SK-N-SH treated with all-trans-retinoic acid at 6 μM for 48 hours (cell line): ENCODE measurements around the gene ME2.

Source experiments
- ATAC-seq: fragments of 200-7000 bp; cut with Tn5 transposase; 3 replicates; pipeline ENCODE4 v1.9.1; 2020; ENCODE audit warnings: mild to moderate bottlenecking, moderate library complexity
- ARNTL ChIP-seq: fragments of 450-650 bp; formaldehyde crosslinking; IDR thresholded peaks from 2 replicates; pipeline ENCODE4 v1.5.0; 2020; ENCODE audit warnings: low read depth, mild to moderate bottlenecking, moderate library complexity, borderline replicate concordance
- BACH2 ChIP-seq: fragments of 250-450 bp; sonication (Bioruptor Pico); IDR thresholded peaks from 2 replicates; pipeline ENCODE4 v1.9.0; 2021; ENCODE audit warnings: mild to moderate bottlenecking, borderline replicate concordance
- CREB5 ChIP-seq: fragments of 250-450 bp; sonication (Bioruptor Pico); IDR thresholded peaks from 2 replicates; pipeline ENCODE4 v1.5.1; 2020; ENCODE audit warnings: low read depth, mild to moderate bottlenecking, moderate library complexity
- CSDC2 ChIP-seq: fragments of 250-450 bp; sonication (Bioruptor Pico); IDR thresholded peaks from 2 replicates; pipeline ENCODE4 v1.5.0; 2020; ENCODE audit warnings: mild to moderate bottlenecking, moderate library complexity
- GLIS3 ChIP-seq: fragments of 250-450 bp; sonication (Bioruptor Pico); IDR thresholded peaks from 2 replicates; pipeline ENCODE4 v1.5.0; 2020; ENCODE audit warnings: mild to moderate bottlenecking, moderate library complexity
- ISL1 ChIP-seq: fragments of 250-450 bp; sonication (Bioruptor Pico); IDR thresholded peaks from 2 replicates; pipeline ENCODE4 v2.1.2; 2022; ENCODE audit warnings: mild to moderate bottlenecking, moderate library complexity
- OSR1 ChIP-seq: fragments of 250-450 bp; sonication (Bioruptor Pico); IDR thresholded peaks from 2 replicates; pipeline ENCODE4 v1.8.0; 2022; ENCODE audit warnings: moderate library complexity, mild to moderate bottlenecking, inconsistent platforms
- PATZ1 ChIP-seq: fragments of 250-450 bp; sonication (Bioruptor Pico); IDR thresholded peaks from 2 replicates; pipeline ENCODE4 v1.8.0; 2020; ENCODE audit warnings: mild to moderate bottlenecking, moderate library complexity, borderline replicate concordance
- POU6F1 ChIP-seq: fragments of 250-450 bp; sonication (Bioruptor Pico); IDR thresholded peaks from 2 replicates; pipeline ENCODE4 v1.8.0; 2021; ENCODE audit warnings: low read depth, mild to moderate bottlenecking, moderate library complexity, borderline replicate concordance
- PPARA ChIP-seq: fragments of 250-450 bp; sonication (Bioruptor Pico); IDR thresholded peaks from 2 replicates; pipeline ENCODE4 v1.5.0; 2020; ENCODE audit warnings: mild to moderate bottlenecking, borderline replicate concordance
- SNAI2 ChIP-seq: fragments of 250-450 bp; sonication (Bioruptor Pico); IDR thresholded peaks from 2 replicates; pipeline ENCODE4 v1.5.0; 2020; ENCODE audit warnings: mild to moderate bottlenecking, moderate library complexity
- TCF4 ChIP-seq: fragments of 250-450 bp; sonication (Bioruptor Pico); IDR thresholded peaks from 2 replicates; pipeline ENCODE4 v1.8.0; 2021; ENCODE audit warnings: mild to moderate bottlenecking, moderate library complexity, borderline replicate concordance
- ZC3H10 ChIP-seq: fragments of 250-450 bp; sonication (Bioruptor Pico); IDR thresholded peaks from 2 replicates; pipeline ENCODE4 v1.5.1; 2021; ENCODE audit warnings: mild to moderate bottlenecking, moderate library complexity
- ZFP3 ChIP-seq: fragments of 250-450 bp; sonication (Bioruptor Pico); IDR thresholded peaks from 2 replicates; pipeline ENCODE4 v1.5.0; 2020; ENCODE audit warnings: mild to moderate bottlenecking, moderate library complexity
- ZFP30 ChIP-seq: fragments of 450-650 bp; formaldehyde crosslinking; IDR thresholded peaks from 2 replicates; pipeline ENCODE4 v1.5.0; 2022; ENCODE audit warnings: mild to moderate bottlenecking, moderate library complexity
- ZNF565 ChIP-seq: fragments of 450-650 bp; formaldehyde crosslinking; conservative IDR thresholded peaks from 2 replicates; pipeline ENCODE4 v1.5.0; 2020; ENCODE audit warnings: low read depth, mild to moderate bottlenecking, moderate library complexity
- ZNF70 ChIP-seq: fragments of 450-650 bp; formaldehyde crosslinking; IDR thresholded peaks from 2 replicates; pipeline ENCODE4 v1.5.0; 2020; ENCODE audit warnings: mild to moderate bottlenecking, moderate library complexity
- ZNF8 ChIP-seq: fragments of 450-650 bp; formaldehyde crosslinking; IDR thresholded peaks from 2 replicates; pipeline ENCODE4 v1.5.0; 2020; ENCODE audit warnings: mild to moderate bottlenecking, moderate library complexity
- TF ChIP-seq, protein P1 (sequence below): fragments of 250-450 bp; sonication (Bioruptor Pico); IDR thresholded peaks from 2 replicates; pipeline ENCODE4 v1.5.0; 2020; ENCODE audit warnings: mild to moderate bottlenecking, moderate library complexity
- TF ChIP-seq, protein P2 (sequence below): fragments of 250-450 bp; sonication (Bioruptor Pico); IDR thresholded peaks from 2 replicates; pipeline ENCODE4 v1.5.1; 2021; ENCODE audit warnings: mild to moderate bottlenecking, moderate library complexity

ME2 gene

DNA sequence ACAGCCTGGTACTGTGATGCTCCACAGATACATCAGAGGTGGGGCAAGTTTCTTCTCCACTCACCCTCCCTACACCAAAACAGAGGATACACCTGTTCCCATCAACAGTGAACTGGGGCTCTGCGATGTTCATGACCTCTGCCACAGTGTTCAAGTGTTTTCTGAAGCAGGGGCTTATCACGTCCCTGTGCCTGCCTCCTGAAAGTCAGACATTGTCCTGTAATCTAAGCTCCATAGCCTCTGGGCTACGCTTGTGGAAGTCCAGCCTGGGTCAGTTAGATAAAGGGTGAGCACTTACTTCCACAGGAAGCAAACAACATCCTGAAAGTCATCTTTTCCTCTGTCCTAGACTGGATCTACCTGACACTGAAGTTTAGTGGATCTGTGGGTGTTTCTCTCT lies 38.9 kb upstream of the ME2 start:
- no peak for ATAC-seq
- TF ChIP-seq ZNF8 (CRISPR knock-in tag) (no peak), TCF4 (CRISPR knock-in tag) (no peak)

DNA sequence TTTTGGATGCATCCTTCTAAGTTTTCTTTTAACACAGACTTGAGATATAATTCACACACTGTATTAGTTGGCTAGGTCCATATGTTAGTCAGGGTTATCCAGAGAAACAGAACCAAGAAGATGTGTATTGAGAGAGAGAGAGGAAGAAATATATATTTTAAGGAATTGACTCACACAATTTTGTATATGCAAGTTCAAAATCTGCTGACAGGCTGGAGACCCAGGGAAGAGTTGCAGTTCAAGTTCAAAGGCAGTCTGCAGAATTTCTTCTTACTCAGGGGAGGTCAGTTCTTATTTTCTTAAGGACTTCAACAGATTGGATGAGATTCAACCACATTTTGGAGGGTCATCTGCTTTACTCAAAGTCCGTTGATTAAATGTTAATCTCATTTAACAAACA lies 36.1 kb upstream of the ME2 start:
- no peak for TF ChIP-seq PPARA (CRISPR knock-in tag)
- TF ChIP-seq ZNF8 (CRISPR knock-in tag), result no peak
- TF ChIP-seq ZFP30, result no peak
- TF ChIP-seq BACH2 (CRISPR knock-in tag), result no peak
- TF ChIP-seq PATZ1 (CRISPR knock-in tag), result no peak
- TF ChIP-seq POU6F1 (CRISPR knock-in tag), result no peak
- no peak for TF ChIP-seq ZNF565 (CRISPR knock-in tag)
- TF ChIP-seq, protein P1, sequence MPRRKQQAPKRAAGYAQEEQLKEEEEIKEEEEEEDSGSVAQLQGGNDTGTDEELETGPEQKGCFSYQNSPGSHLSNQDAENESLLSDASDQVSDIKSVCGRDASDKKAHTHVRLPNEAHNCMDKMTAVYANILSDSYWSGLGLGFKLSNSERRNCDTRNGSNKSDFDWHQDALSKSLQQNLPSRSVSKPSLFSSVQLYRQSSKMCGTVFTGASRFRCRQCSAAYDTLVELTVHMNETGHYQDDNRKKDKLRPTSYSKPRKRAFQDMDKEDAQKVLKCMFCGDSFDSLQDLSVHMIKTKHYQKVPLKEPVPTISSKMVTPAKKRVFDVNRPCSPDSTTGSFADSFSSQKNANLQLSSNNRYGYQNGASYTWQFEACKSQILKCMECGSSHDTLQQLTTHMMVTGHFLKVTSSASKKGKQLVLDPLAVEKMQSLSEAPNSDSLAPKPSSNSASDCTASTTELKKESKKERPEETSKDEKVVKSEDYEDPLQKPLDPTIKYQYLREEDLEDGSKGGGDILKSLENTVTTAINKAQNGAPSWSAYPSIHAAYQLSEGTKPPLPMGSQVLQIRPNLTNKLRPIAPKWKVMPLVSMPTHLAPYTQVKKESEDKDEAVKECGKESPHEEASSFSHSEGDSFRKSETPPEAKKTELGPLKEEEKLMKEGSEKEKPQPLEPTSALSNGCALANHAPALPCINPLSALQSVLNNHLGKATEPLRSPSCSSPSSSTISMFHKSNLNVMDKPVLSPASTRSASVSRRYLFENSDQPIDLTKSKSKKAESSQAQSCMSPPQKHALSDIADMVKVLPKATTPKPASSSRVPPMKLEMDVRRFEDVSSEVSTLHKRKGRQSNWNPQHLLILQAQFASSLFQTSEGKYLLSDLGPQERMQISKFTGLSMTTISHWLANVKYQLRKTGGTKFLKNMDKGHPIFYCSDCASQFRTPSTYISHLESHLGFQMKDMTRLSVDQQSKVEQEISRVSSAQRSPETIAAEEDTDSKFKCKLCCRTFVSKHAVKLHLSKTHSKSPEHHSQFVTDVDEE (CRISPR knock-in tag), result no peak
- TF ChIP-seq ARNTL (CRISPR knock-in tag), result no peak
- TF ChIP-seq, protein P2, sequence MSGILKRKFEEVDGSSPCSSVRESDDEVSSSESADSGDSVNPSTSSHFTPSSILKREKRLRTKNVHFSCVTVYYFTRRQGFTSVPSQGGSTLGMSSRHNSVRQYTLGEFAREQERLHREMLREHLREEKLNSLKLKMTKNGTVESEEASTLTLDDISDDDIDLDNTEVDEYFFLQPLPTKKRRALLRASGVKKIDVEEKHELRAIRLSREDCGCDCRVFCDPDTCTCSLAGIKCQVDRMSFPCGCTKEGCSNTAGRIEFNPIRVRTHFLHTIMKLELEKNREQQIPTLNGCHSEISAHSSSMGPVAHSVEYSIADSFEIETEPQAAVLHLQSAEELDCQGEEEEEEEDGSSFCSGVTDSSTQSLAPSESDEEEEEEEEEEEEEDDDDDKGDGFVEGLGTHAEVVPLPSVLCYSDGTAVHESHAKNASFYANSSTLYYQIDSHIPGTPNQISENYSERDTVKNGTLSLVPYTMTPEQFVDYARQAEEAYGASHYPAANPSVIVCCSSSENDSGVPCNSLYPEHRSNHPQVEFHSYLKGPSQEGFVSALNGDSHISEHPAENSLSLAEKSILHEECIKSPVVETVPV, result no peak
- no peak for TF ChIP-seq SNAI2 (CRISPR knock-in tag)
- no peak for TF ChIP-seq TCF4 (CRISPR knock-in tag)
- TF ChIP-seq ZFP3 (CRISPR knock-in tag), result no peak
- TF ChIP-seq, all 23 proteins: peak for 0
- ATAC-seq, result no peak

DNA sequence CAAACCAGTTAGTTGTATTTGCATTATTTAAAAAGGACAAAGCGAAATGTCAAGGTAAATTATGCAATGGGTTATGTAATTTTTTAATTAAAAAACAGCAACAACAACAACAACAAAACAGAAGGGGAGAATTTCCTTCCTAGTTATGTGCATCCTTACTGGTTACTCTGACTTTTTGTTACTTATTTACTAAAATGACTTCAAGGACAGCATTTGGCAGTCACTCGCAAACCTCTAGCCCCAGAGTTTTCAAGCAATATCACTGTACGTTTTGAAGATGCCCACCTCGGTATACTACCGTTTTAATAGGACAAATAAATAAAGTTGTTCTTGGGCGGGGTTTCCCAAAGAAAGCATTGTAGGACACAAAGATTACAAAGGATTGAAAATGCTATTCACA lies 34.4 kb upstream of the ME2 start:
- no peak for ATAC-seq
- TF ChIP-seq CREB5 (no peak), ZNF8 (CRISPR knock-in tag) (no peak), ZFP30 (no peak), CSDC2 (CRISPR knock-in tag) (no peak), ZFP3 (CRISPR knock-in tag) (no peak), ZC3H10 (CRISPR knock-in tag) (no peak)

GRCh38 chr18:50844960-50845359 lies 34.0 kb upstream of the ME2 start:
- no peak for ATAC-seq
- TF ChIP-seq PATZ1 (CRISPR knock-in tag) (no peak), SNAI2 (CRISPR knock-in tag) (no peak), PPARA (CRISPR knock-in tag) (no peak), POU6F1 (CRISPR knock-in tag) (no peak), ZC3H10 (CRISPR knock-in tag) (no peak), CSDC2 (CRISPR knock-in tag) (no peak), ZNF70 (CRISPR knock-in tag) (no peak), OSR1 (CRISPR knock-in tag) (no peak), GLIS3 (CRISPR knock-in tag) (no peak), ISL1 (CRISPR knock-in tag) (no peak), ZNF565 (CRISPR knock-in tag) (no peak), ARNTL (CRISPR knock-in tag) (no peak)
- TF ChIP-seq, protein P2, result no peak
